Measurements from ENCODE around the gene GPR161. TPM values are rescaled to one million over a fixed set of nuclear protein-coding genes. Genes with fewer than 3 reads are reported as not detected.

GPR161 gene
- total and polyA plus RNA-seq, 9 of the 15 experiments (the other 6 are each of a cell fraction or from before 2014, with no cell fraction given), result 0.15 to 2.4 (median 0.76) TPM

- no peak overlapping the region for H3K4me3 ChIP-seq
- intact Hi-C loops (cut with micrococcal nuclease), result loop anchor here (10.0 kb wide), 2 partner anchors 402 to 482 kb away; no protein-coding TSS in a partner anchor
- WGBS (ENCODE audit: insufficient coverage, low coverage, missing lambda C conversion rate), result 49% methylated on average over 2 of the region's 2 CpGs
- peaks cover 8 to 14% of the 10 kb centered on the region in 2 experiments; a peak in 4 of 5 replicates for H3K4me1 ChIP-seq (replicated peaks in 1 of 2; ENCODE audit: control insufficient read depth in 2 of 2, insufficient read depth in 2 of 2, low read length in 2 of 2)
- H3K27ac ChIP-seq (ENCODE audit: extremely low read depth, low read depth, low read length), result no peak overlapping the region
- H2AFZ ChIP-seq (ENCODE audit: low read depth, low read length), result no peak overlapping the region
- DNase-seq (ENCODE audit: extremely low read depth in 1 of 4, low spot score in 3 of 4) (no peak), ATAC-seq (no peak), FAIRE-seq (no peak)
- H3K79me2 ChIP-seq (ENCODE audit: control insufficient read depth, insufficient read depth, low read length), result no peaks in the 10 kb centered on the region
- no peak overlapping the region for H3K9ac ChIP-seq (ENCODE audit: insufficient read depth in 1 of 2, low read depth in 2 of 2, low read length in 2 of 2)
- ChIA-PET POLR2A (interaction anchor here (0.8 kb wide), 1 partner anchor 11 kb away, joined by 4 read pairs; no protein-coding TSS in a partner anchor), CTCF (ENCODE audit: low intra/inter-chr PET ratio) (no interaction called here)
- H3K9me3 ChIP-seq (replicated peaks; ENCODE audit: control insufficient read depth, insufficient read depth, low read depth, low read length), result no peaks in the 10 kb centered on the region
- no peak for TF ChIP-seq MNT (conservative IDR thresholded peaks at IDR 0.05)
- TF ChIP-seq, protein P1, sequence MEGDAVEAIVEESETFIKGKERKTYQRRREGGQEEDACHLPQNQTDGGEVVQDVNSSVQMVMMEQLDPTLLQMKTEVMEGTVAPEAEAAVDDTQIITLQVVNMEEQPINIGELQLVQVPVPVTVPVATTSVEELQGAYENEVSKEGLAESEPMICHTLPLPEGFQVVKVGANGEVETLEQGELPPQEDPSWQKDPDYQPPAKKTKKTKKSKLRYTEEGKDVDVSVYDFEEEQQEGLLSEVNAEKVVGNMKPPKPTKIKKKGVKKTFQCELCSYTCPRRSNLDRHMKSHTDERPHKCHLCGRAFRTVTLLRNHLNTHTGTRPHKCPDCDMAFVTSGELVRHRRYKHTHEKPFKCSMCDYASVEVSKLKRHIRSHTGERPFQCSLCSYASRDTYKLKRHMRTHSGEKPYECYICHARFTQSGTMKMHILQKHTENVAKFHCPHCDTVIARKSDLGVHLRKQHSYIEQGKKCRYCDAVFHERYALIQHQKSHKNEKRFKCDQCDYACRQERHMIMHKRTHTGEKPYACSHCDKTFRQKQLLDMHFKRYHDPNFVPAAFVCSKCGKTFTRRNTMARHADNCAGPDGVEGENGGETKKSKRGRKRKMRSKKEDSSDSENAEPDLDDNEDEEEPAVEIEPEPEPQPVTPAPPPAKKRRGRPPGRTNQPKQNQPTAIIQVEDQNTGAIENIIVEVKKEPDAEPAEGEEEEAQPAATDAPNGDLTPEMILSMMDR (IDR thresholded peaks at IDR 0.05 in 2 of 3, conservative IDR thresholded peaks at IDR 0.05 in 1 of 3; ENCODE audit: insufficient read depth in 2 of 3, low read depth in 1 of 3, low read length in 3 of 3), result 0 out of 6 replicates have a peak, but pooled peaks of 1 of the 3 experiments have one; percentile 11
- no peaks in the 10 kb centered on the region for H4K20me1 ChIP-seq (replicated peaks; ENCODE audit: control insufficient read depth, insufficient read depth, low read length)
- in situ Hi-C loops (cut with MboI), result no loop called here
- 0 out of 5 replicates have a peak, but pooled peaks cover 0 to 4% of the 10 kb centered on the region in 2 experiments for H3K27me3 ChIP-seq (ENCODE audit: control insufficient read depth in 2 of 2, insufficient read depth in 2 of 2, low read length in 2 of 2)
- peaks cover 3% of the 10 kb centered on the region; the same call in 1 of the 3 replicates for H3K36me3 ChIP-seq (ENCODE audit: control insufficient read depth, insufficient read depth, low read length)
- no peak overlapping the region for H3K4me2 ChIP-seq (ENCODE audit: insufficient read depth, low read length)
- H3K9me1 ChIP-seq (ENCODE audit: control insufficient read depth, insufficient read depth, low read length), result no peaks in the 10 kb centered on the region
- no TSS peak for BruUV-seq (replicated peaks)
These were observed 50.3 kb downstream of the GPR161 start for GRCh38 chr1:168086438-168086837.

Measured in K562 (cell line).